GM12878 (cell line): Measurements from ENCODE around the gene C8G.

Source experiments
- ATF2 ChIP-seq: IDR thresholded peaks from 2 replicates; pipeline ENCODE4 v1.6.1; 2012; ENCODE audit warnings: low read length, inconsistent platforms
- CHD2 ChIP-seq: IDR thresholded peaks from 2 replicates; pipeline ENCODE4 v1.6.1; 2011; ENCODE audit warnings: low read depth, low read length, improper control_type of control experiment, borderline replicate concordance
- CTCF ChIP-seq, 3 experiments: IDR thresholded peaks in 2 of 3; conservative IDR thresholded peaks in 1 of 3; 2 replicates each; pipeline ENCODE4 v1.5.1; 2011; ENCODE audit warnings: low read depth in 3 of 3, low read length in 3 of 3, mild to moderate bottlenecking in 3 of 3, control low read depth in 2 of 3, moderate library complexity in 2 of 3, inconsistent platforms in 1 of 3, mixed read lengths in 1 of 3; ENCODE audit not compliant: control insufficient read depth in 2 of 3, insufficient read depth in 1 of 3; ENCODE audit errors: extremely low read depth in 1 of 3
- DPF2 ChIP-seq: fragments of 450-650 bp; IDR thresholded peaks from 2 replicates; pipeline ENCODE4 v1.6.1; 2017; ENCODE audit warnings: mild to moderate bottlenecking
- MTA3 ChIP-seq: IDR thresholded peaks from 2 replicates; pipeline ENCODE4 v1.6.1; 2012; ENCODE audit warnings: low read length, inconsistent platforms, borderline replicate concordance
- POLR2AphosphoS5 ChIP-seq: IDR thresholded peaks from 2 replicates; pipeline ENCODE4 v1.6.1; 2011; ENCODE audit warnings: mild to moderate bottlenecking, low read length, inconsistent platforms
- REST ChIP-seq: IDR thresholded peaks from 2 replicates; pipeline ENCODE4 v1.6.1; 2012; ENCODE audit warnings: mild to moderate bottlenecking, low read depth, low read length
- SIN3A ChIP-seq: IDR thresholded peaks from 2 replicates; pipeline ENCODE4 v1.6.1; 2012; ENCODE audit warnings: low read depth, low read length, improper control_type of control experiment
- SKIL ChIP-seq: fragments of 450-650 bp; IDR thresholded peaks from 2 replicates; pipeline ENCODE4 v1.6.1; 2017; ENCODE audit warnings: mild to moderate bottlenecking, low read depth, inconsistent platforms; ENCODE audit not compliant: poor library complexity, severe bottlenecking

GRCh38 chr9:136972743-136973142 lies 27.7 kb downstream of the C8G start:
- TF ChIP-seq DPF2 (no peak), CTCF (IDR thresholded peaks at IDR 0.05 in 2 of 3, conservative IDR thresholded peaks at IDR 0.05 in 1 of 3; ENCODE audit: control insufficient read depth in 2 of 3, extremely low read depth in 1 of 3, insufficient read depth in 1 of 3, low read depth in 3 of 3, low read length in 3 of 3) (no peak), MTA3 (no peak), SKIL (no peak), POLR2AphosphoS5 (no peak), ATF2 (no peak), REST (no peak), SIN3A (no peak), CHD2 (no peak)
